ENCODE data around the gene NSMCE4A.
"Not testable (repeated sequence)": the region's sequence is repeated elsewhere in the genome, so short reads cannot be mapped to it uniquely, and the experiment has no call there.

The NSMCE4A gene

GRCh38 chr10:121988361-121989324, 13.6 kb upstream of the NSMCE4A start, which contains the start of gene TACC2:
TSS of gene TACC2 (plus strand) at chr10:121989163. CDS start at chr10:122021982, 32,819 bp downstream.
- no peak for DNase-seq

- no peak for DNase-seq
These were observed 9.4 kb upstream of the NSMCE4A start for GRCh38 chr10:121984463-121984862.

GRCh38 chr10:121983852-121984251, 8.8 kb upstream of the NSMCE4A start:
- DNase-seq, result no peak

- peak; percentile 48 for DNase-seq
These were observed 6.3 kb upstream of the NSMCE4A start for GRCh38 chr10:121981346-121981745.

- no peak for DNase-seq
These were observed 3.5 kb upstream of the NSMCE4A start for GRCh38 chr10:121978511-121978910.

- no peak for DNase-seq
These were observed 1.6 kb upstream of the NSMCE4A start for GRCh38 chr10:121976607-121977006.

GRCh38 chr10:121975295-121976086, 474 bp upstream of the NSMCE4A start:
- no peak for DNase-seq

- DNase-seq, result no peak
These were observed 940 bp downstream of the NSMCE4A start for GRCh38 chr10:121974019-121974534.

- DNase-seq, result not testable (repeated sequence)
These were observed 5.9 kb downstream of the NSMCE4A start for GRCh38 chr10:121969086-121969485.

- DNase-seq, result no peak
These were observed 9.0 kb downstream of the NSMCE4A start for GRCh38 chr10:121965996-121966395.

GRCh38 chr10:121961456-121961855, 13.6 kb downstream of the NSMCE4A start:
- DNase-seq, result no peak

GRCh38 chr10:121959671-121960070, 15.3 kb downstream of the NSMCE4A start:
- DNase-seq, result no peak

GRCh38 chr10:121956111-121957061, 18.6 kb downstream of the NSMCE4A start:
- no peak for DNase-seq

- DNase-seq, result no peak
These were observed 22.8 kb downstream of the NSMCE4A start for GRCh38 chr10:121952226-121952625.

- no peak for DNase-seq
These were observed 25.6 kb downstream of the NSMCE4A start for GRCh38 chr10:121949451-121949850.

- no peak for DNase-seq
These were observed 26.0 kb downstream of the NSMCE4A start for GRCh38 chr10:121949049-121949448.

- peak; percentile 68 for DNase-seq
These were observed 27.4 kb downstream of the NSMCE4A start for GRCh38 chr10:121947343-121948330.

- DNase-seq, result peak; percentile 73
These were observed 32.1 kb downstream of the NSMCE4A start for GRCh38 chr10:121942749-121943416.

- no peak for DNase-seq
These were observed 33.5 kb downstream of the NSMCE4A start for GRCh38 chr10:121941532-121941931.

GRCh38 chr10:121936295-121936694, 38.7 kb downstream of the NSMCE4A start:
- DNase-seq, result no peak

Data from inflammatory macrophage treated with lipopolysaccharide for 4 hours (primary cell).